Measurements from ENCODE around the gene MUC13.

Gene MUC13

DNA sequence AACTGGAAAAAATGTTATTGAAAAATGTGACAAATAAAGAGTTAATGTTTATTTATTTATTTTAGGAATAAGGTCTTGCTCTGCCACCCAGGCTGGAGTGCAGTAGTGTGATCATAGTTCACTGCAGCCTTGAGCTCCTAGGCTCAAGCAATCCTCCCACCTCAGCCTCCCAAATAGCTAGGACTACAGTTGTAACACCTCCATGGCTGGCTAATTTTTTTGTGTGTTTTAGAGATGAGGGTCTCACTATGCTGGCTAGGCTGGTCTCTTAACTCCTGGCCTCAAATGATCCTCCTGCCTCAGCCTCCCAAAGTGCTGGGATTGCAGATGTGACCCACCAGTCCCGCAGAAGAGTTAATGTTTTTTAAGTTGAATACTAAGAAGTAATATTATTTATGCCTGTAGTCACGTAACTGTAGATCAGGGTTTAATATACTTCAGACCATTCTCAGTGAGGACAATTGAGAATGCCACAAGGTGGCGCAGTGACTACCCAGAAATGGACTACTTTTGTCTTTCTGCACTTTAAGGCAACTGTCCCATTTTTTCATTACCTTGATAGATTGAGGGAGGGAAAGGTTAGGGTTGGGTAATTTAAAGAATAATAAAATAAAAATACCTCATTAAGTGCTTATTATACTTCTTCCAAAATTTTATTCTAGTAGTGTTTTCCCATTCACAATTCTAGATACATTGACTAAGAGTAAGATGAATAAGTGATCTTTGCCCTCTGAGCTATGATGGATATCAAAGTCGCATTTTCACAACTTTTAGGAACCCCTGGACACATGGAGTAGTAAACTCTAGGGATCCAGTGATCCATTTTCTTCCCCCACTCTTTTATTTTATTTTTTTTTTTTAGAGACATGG lies 6.0 kb downstream of the MUC13 start:
- Histone ChIP-seq H3K9me3 (no peaks in the 10 kb centered on the region), H3K27me3 (no peaks in the 10 kb centered on the region), H3K4me1 (no peaks in the 10 kb centered on the region), H3K4me3 (no peak overlapping the region), H4K20me1 (no peaks in the 10 kb centered on the region), H3K27ac (no peak overlapping the region), H3K36me3 (no peaks in the 10 kb centered on the region), H3K9ac (no peak overlapping the region), H3K4me2 (no peak overlapping the region)
- TF ChIP-seq Cebpa-rat (IDR thresholded peaks at IDR 0.05), result no peak

DNA sequence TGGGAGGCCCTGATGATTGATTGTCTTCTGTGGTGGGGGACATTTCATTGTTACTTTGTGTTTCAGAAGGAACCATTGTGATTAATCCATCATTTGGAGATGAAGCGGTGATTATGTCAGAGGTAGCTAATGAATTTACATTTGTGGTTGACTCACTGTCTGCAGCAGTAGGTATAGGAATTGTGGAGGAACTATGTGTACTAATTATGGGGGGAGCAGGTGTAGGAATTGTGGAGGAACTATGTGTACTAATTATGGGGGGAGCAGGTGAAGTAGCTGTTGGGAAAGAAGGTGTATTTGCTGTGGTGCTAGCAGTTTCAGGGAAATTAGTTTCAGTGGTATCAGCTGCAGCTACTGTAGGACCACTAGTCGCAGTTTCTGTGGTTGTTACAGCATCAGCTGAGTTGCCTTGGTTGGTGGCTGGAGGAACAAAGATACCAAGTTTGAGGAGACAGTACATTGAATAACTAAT lies 6.9 kb downstream of the MUC13 start:
- Histone ChIP-seq H4K20me1 (no peaks in the 10 kb centered on the region), H3K9me3 (no peaks in the 10 kb centered on the region), H3K27me3 (no peaks in the 10 kb centered on the region), H3K9ac (no peak overlapping the region), H3K36me3 (no peaks in the 10 kb centered on the region), H3K4me2 (no peak overlapping the region), H3K4me3 (no peak overlapping the region), H3K4me1 (no peaks in the 10 kb centered on the region), H3K27ac (no peak overlapping the region)
- no peak for TF ChIP-seq Cebpa-rat (IDR thresholded peaks at IDR 0.05)

DNA sequence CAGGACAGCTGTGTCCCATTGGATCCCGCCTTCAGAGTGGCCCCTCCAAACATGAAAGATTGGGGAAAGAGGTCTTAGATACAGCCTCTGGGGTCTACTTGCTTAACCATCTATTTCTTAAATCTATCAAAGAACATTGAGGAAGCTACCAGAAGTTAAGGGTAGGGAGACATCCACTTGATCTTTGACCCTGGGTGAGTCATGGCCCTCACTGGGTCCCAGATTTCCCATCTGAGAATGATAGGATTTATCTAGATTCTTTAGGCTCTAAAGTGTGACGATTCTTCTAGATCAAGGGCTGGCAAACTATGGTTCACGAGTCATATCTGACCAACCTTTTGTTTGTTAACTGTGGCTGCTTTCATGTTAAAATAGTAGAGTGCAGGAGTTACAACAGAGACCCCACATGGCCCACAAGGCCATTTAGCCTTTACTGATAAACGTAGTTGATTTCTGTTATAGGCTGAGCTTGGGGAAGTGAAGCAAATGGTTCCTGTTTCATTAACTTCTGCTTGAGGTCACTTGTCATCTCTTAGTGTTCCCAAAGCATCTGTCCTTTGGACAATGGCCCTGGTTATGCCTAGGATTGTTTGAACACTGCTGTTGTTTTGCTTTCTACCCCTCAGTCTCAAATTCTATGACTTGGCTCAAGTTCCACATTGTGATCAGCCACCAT lies 8.0 kb downstream of the MUC13 start:
- no peaks in the 10 kb centered on the region for H3K4me1 ChIP-seq
- H3K9ac ChIP-seq, result no peak overlapping the region
- no peaks in the 10 kb centered on the region for H4K20me1 ChIP-seq
- H3K9me3 ChIP-seq, result no peaks in the 10 kb centered on the region
- TF ChIP-seq Cebpa-rat (IDR thresholded peaks at IDR 0.05), result no peak
- no peak overlapping the region for H3K4me3 ChIP-seq
- no peaks in the 10 kb centered on the region for H3K36me3 ChIP-seq
- H3K27ac ChIP-seq, result no peak overlapping the region
- H3K4me2 ChIP-seq, result no peak overlapping the region
- H3K27me3 ChIP-seq, result no peaks in the 10 kb centered on the region

DNA sequence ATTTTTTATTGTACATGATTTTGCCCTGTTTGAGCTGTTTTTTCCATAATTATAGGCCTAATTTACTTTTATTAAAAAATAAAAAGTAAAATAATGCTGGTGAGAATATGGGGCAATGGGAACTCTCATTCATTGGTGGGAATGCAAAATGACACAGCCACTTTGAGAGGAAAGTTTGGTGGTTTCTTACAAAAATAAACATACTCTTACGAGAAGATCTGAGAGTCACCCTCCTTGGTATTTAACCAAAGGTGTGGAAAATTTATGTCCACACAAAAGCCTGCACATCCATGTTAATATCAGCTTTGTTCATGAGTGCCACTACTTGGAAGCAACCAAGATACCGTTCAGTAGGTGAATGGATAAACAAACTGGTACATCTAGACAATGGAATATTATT lies 9.8 kb downstream of the MUC13 start:
- Histone ChIP-seq H4K20me1 (no peaks in the 10 kb centered on the region), H3K9me3 (no peaks in the 10 kb centered on the region), H3K4me3 (no peak overlapping the region), H3K36me3 (no peaks in the 10 kb centered on the region), H3K27me3 (no peaks in the 10 kb centered on the region), H3K9ac (no peak overlapping the region), H3K4me1 (no peaks in the 10 kb centered on the region), H3K4me2 (no peak overlapping the region), H3K27ac (no peak overlapping the region)
- no peak for TF ChIP-seq Cebpa-rat (IDR thresholded peaks at IDR 0.05)

DNA sequence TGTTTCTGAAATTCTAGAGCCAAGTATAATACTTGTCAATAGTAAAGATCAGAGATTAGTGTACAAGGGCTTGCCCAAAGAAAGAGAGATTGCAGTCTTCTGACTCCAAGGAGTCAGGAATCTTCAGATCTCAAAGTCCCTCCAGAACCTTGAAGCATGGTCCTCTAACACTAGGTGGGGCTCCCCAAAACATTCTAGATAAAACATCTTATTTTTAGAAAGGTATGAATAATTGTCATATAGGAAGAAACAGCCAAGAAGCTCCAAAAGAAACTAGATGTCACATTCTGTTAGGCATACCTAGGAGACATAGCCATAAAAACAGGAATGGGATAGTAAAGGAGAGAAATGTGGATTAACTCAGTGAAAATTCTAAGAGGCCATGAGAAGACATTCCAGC lies 10.7 kb downstream of the MUC13 start:
- Histone ChIP-seq H3K4me2 (no peak overlapping the region), H3K4me3 (no peak overlapping the region), H3K27me3 (no peaks in the 10 kb centered on the region), H3K9ac (no peak overlapping the region), H3K9me3 (no peaks in the 10 kb centered on the region), H3K27ac (no peak overlapping the region), H3K36me3 (no peaks in the 10 kb centered on the region), H4K20me1 (no peaks in the 10 kb centered on the region), H3K4me1 (no peaks in the 10 kb centered on the region)
- no peak for TF ChIP-seq Cebpa-rat (IDR thresholded peaks at IDR 0.05)

DNA sequence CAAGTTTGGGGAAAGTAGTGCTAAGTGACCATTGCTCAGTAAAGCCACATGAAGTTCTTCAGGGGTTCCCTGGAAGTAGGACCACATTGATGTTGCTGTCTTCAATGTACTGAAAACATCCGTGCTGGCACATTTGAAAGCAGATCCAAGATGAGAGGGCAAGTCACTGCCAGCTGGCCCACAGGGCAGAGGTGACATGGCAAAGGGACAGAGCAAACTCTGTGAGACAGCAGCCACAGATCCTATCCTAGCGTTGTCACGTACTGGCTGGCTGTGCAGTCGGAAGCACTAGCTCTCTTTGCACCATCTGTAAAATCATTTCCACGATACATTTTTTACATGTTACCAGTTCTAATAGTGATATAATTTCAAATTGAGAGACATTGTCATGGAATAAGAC lies 13.8 kb downstream of the MUC13 start:
- no peaks in the 10 kb centered on the region for H3K27me3 ChIP-seq
- no peak overlapping the region for H3K4me3 ChIP-seq
- no peaks in the 10 kb centered on the region for H3K4me1 ChIP-seq
- H3K36me3 ChIP-seq, result no peaks in the 10 kb centered on the region
- H3K27ac ChIP-seq, result no peak overlapping the region
- no peak overlapping the region for H3K9ac ChIP-seq
- H3K4me2 ChIP-seq, result no peak overlapping the region
- H4K20me1 ChIP-seq, result no peaks in the 10 kb centered on the region
- no peaks in the 10 kb centered on the region for H3K9me3 ChIP-seq
- TF ChIP-seq Cebpa-rat (IDR thresholded peaks at IDR 0.05), result no peak

DNA sequence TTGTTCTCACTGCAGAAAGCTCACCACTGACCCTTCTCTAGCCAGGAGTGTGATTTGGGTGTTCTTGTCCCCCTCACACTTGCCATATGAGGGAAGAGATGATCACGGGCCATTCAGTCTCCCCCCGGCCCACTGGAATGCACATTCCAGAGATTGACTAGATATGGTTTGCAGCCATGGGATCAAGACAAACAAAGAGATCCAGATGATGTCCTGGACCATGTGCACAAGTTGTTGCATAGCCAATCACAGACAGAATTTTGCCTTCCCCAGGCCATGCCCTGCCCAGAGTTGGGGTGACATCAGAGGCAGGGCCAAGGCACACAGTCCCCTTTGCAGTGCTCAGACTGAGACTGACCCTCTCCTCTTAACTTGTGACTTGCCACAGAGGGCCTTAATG lies 14.8 kb downstream of the MUC13 start:
- Histone ChIP-seq H3K4me2 (no peak overlapping the region), H3K4me1 (no peaks in the 10 kb centered on the region), H3K9me3 (no peaks in the 10 kb centered on the region), H3K4me3 (no peak overlapping the region), H4K20me1 (no peaks in the 10 kb centered on the region), H3K9ac (no peak overlapping the region), H3K36me3 (no peaks in the 10 kb centered on the region), H3K27ac (no peak overlapping the region), H3K27me3 (no peaks in the 10 kb centered on the region)
- TF ChIP-seq Cebpa-rat (IDR thresholded peaks at IDR 0.05), result no peak

DNA sequence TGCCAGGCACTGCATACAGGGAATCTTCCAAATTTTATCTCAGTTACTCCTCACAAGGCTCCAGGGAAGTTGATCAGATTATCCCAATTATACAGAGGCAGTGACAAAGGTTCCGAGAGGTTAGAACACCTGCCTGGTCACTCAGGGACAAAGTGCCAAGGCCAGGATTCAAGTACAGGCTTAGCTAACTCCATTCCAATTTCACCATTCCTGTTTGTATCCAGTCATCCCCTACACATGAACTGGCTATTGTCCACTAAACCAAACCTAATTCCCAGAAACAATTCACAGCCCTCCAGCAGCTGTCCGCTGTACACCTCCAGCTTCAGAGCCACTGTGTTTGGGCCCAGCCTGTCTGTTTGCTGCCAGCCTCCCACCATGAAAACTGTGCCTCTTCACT lies 16.0 kb downstream of the MUC13 start:
- Histone ChIP-seq H3K4me1 (no peaks in the 10 kb centered on the region), H4K20me1 (no peaks in the 10 kb centered on the region), H3K9ac (no peak overlapping the region), H3K4me3 (no peak overlapping the region), H3K9me3 (no peaks in the 10 kb centered on the region), H3K27me3 (no peaks in the 10 kb centered on the region), H3K4me2 (no peak overlapping the region), H3K36me3 (no peaks in the 10 kb centered on the region), H3K27ac (no peak overlapping the region)
- no peak for TF ChIP-seq Cebpa-rat (IDR thresholded peaks at IDR 0.05)

DNA sequence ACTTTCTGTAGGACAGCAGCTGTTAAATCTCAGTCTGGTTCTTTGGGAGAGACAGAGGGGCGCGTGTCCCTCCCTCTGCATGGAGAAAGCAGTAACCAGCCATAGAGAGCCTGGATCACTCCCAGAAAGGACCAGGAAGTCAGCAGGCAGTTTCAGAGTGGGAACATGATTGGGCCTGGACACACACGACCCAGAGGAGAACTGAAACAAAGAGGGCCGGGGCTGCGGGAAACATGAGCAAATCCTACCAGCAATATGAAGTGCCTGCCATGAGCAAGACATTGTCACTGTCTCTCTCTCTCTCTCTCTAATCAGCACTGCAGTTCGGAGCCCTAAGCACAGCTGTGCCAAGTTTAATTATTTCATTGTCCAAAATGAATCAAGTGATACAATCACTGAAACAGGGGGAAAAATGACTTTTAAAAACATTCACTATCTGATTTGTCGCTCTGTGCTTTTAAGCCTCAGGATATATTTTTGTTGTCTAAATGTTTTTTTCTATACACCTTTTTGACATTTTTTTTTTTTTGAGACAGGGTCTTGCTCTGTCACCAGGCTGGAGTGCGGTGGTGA lies 17.6 kb downstream of the MUC13 start:
- no peaks in the 10 kb centered on the region for H3K9me3 ChIP-seq
- no peak for TF ChIP-seq Cebpa-rat (IDR thresholded peaks at IDR 0.05)
- no peak overlapping the region for H3K27ac ChIP-seq
- no peak overlapping the region for H3K4me2 ChIP-seq
- no peaks in the 10 kb centered on the region for H3K27me3 ChIP-seq
- H4K20me1 ChIP-seq, result no peaks in the 10 kb centered on the region
- no peaks in the 10 kb centered on the region for H3K4me1 ChIP-seq
- H3K9ac ChIP-seq, result no peak overlapping the region
- H3K36me3 ChIP-seq, result no peaks in the 10 kb centered on the region
- no peak overlapping the region for H3K4me3 ChIP-seq

DNA sequence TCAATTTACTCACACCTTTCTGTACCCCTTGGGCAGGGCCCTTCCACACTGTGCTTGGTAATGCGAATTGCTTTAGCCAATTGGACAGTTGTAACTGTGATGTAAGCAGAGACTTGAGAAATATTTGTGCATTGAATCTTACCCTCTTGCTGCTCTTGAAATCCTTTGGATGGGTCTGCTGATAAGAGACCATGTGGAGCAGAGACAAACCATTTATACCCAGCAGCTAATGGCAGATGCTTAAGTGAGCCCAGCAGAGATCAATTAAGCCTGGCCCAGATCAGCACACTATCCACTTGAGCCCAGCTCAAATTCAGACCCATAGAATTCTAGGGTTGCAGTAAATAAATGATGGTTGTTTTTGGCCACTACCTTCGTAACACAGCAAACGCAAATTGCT lies 19.3 kb downstream of the MUC13 start:
- Histone ChIP-seq H3K36me3 (no peaks in the 10 kb centered on the region), H3K27me3 (no peaks in the 10 kb centered on the region), H3K9me3 (no peaks in the 10 kb centered on the region), H4K20me1 (no peaks in the 10 kb centered on the region), H3K27ac (no peak overlapping the region), H3K4me1 (no peaks in the 10 kb centered on the region), H3K4me2 (no peak overlapping the region), H3K9ac (no peak overlapping the region), H3K4me3 (no peak overlapping the region)
- TF ChIP-seq Cebpa-rat (IDR thresholded peaks at IDR 0.05), result no peak
